CD14-positive monocyte (primary cell): Measurements from ENCODE around the gene DGKI. TPM values are rescaled to one million over a fixed set of nuclear protein-coding genes. Genes with fewer than 3 reads are reported as not detected.

Experiments
- DNase-seq, 3 donors: peaks; one replicate each; pipeline ENCODE4 v3.0.0-alpha.2; 2011 to 2022
- H2AFZ ChIP-seq: 2 replicates; pipeline ENCODE4 v1.6.0; 2012; ENCODE audit warnings: mild to moderate bottlenecking, low read depth, low read length, inconsistent platforms; ENCODE audit not compliant: insufficient read depth, poor library complexity, severe bottlenecking
- H3K27ac ChIP-seq, 2 donors: 1 replicate in 1 of 2; 2 replicates in 1 of 2; pipeline ENCODE4 v1.5.1; 2012 to 2013; ENCODE audit warnings: low read length in 2 of 2, control low read depth in 1 of 2, inconsistent platforms in 1 of 2, low read depth in 1 of 2, mild to moderate bottlenecking in 1 of 2
- H3K27me3 ChIP-seq, 2 donors: one replicate each; pipeline versions ENCODE4 v1.6.0 to v1.6.1; 2011 to 2013; ENCODE audit warnings: low read length in 2 of 2; ENCODE audit not compliant: control insufficient read depth in 2 of 2, insufficient read depth in 2 of 2
- H3K36me3 ChIP-seq, 2 donors: replicated peaks in 1 of 2; 1 replicate in 1 of 2; 2 replicates in 1 of 2; pipeline versions ENCODE4 v1.5.1 to v1.6.1; 2012 to 2013; ENCODE audit warnings: low read length in 2 of 2, control low read depth in 1 of 2, inconsistent platforms in 1 of 2, mild to moderate bottlenecking in 1 of 2; ENCODE audit not compliant: insufficient read depth in 2 of 2, control insufficient read depth in 1 of 2
- H3K4me1 ChIP-seq, 2 donors: 1 replicate in 1 of 2; 2 replicates in 1 of 2; pipeline versions ENCODE4 v1.5.1 to v1.6.1; 2012 to 2013; ENCODE audit warnings: low read length in 2 of 2, control low read depth in 1 of 2, inconsistent platforms in 1 of 2, mild to moderate bottlenecking in 1 of 2, moderate library complexity in 1 of 2; ENCODE audit not compliant: insufficient read depth in 2 of 2, control insufficient read depth in 1 of 2
- H3K4me2 ChIP-seq: replicated peaks from 2 replicates; pipeline ENCODE3; 2012; ENCODE audit warnings: low read length, moderate library complexity, mild to moderate bottlenecking; ENCODE audit not compliant: poor library complexity, severe bottlenecking; ENCODE audit errors: extremely low read depth
- H3K4me3 ChIP-seq, 3 experiments: fragments of 200-600 bp in 1 of 3; sonication (generic) in 1 of 3; replicated peaks in 1 of 3; 1 replicate in 2 of 3; 2 replicates in 1 of 3; pipeline ENCODE4 v1.5.1; 2011 to 2013; ENCODE audit warnings: low read length in 3 of 3, mild to moderate bottlenecking in 3 of 3, control low read depth in 2 of 3, low read depth in 2 of 3, inconsistent platforms in 1 of 3, moderate library complexity in 1 of 3
- H3K79me2 ChIP-seq: 2 replicates; pipeline ENCODE4 v1.6.0; 2012; ENCODE audit warnings: mild to moderate bottlenecking, control low read depth, inconsistent platforms, low read length, moderate library complexity; ENCODE audit not compliant: insufficient read depth
- H3K9ac ChIP-seq: 2 replicates; pipeline ENCODE4 v1.6.0; 2017; ENCODE audit warnings: low read length, mild to moderate bottlenecking; ENCODE audit not compliant: insufficient read depth, poor library complexity, severe bottlenecking
- H3K9me3 ChIP-seq, 2 donors: replicated peaks in 1 of 2; 1 replicate in 1 of 2; 2 replicates in 1 of 2; pipeline versions ENCODE4 v1.5.1 to v1.6.1; 2012 to 2013; ENCODE audit warnings: low read length in 2 of 2, control low read depth in 1 of 2; ENCODE audit not compliant: control insufficient read depth in 1 of 2, insufficient read depth in 1 of 2
- H4K20me1 ChIP-seq: 2 replicates; pipeline ENCODE4 v1.6.0; 2012; ENCODE audit warnings: mild to moderate bottlenecking, low read length, control low read depth, moderate library complexity; ENCODE audit not compliant: insufficient read depth
- H3K27ac Mint-ChIP-seq, 7 donors: one replicate each; pipeline ENCODE4 v1.8.0; 2020; ENCODE audit warnings: mild to moderate bottlenecking in 7 of 7, mixed read lengths in 7 of 7, moderate library complexity in 6 of 7, inconsistent platforms in 2 of 7
- H3K27me3 Mint-ChIP-seq, 3 donors: one replicate each; pipeline ENCODE4 v1.8.0; 2021 to 2022; ENCODE audit warnings: low read depth in 3 of 3, mild to moderate bottlenecking in 3 of 3, mixed read lengths in 3 of 3, moderate library complexity in 3 of 3, inconsistent platforms in 1 of 3
- H3K36me3 Mint-ChIP-seq, 2 donors: one replicate each; pipeline ENCODE4 v1.8.0; 2020; ENCODE audit warnings: mixed read lengths in 2 of 2, inconsistent platforms in 1 of 2, mild to moderate bottlenecking in 1 of 2
- H3K4me1 Mint-ChIP-seq: one replicate; pipeline ENCODE4 v1.8.0; 2020; ENCODE audit warnings: mild to moderate bottlenecking, mixed read lengths
- H3K4me3 Mint-ChIP-seq, 2 donors: one replicate each; pipeline ENCODE4 v1.8.0; 2020; ENCODE audit warnings: mild to moderate bottlenecking in 2 of 2, mixed read lengths in 2 of 2, moderate library complexity in 1 of 2
- H3K9me3 Mint-ChIP-seq, 7 donors: one replicate each; pipeline ENCODE4 v1.8.0; 2020 to 2022; ENCODE audit warnings: mixed read lengths in 7 of 7, mild to moderate bottlenecking in 6 of 7, moderate library complexity in 6 of 7, inconsistent platforms in 2 of 7
- CTCF ChIP-seq: fragments of 200-600 bp; IDR thresholded peaks from one replicate; pipeline ENCODE4 v1.8.0; 2022; ENCODE audit warnings: antibody characterized with exemption, mild to moderate bottlenecking
- WGBS: methylation state at CpG from one replicate; pipeline ENCODE4 v1.1.5; 2013; ENCODE audit warnings: missing lambda C conversion rate; ENCODE audit not compliant: insufficient coverage; 5-methylcytosine and 5-hydroxymethylcytosine counted together
- intact Hi-C, 2 donors: fragments of 100-400 bp; cut with micrococcal nuclease; formaldehyde crosslinking; loops; one replicate each; pipeline versions ENCODE4 v1.15.0 to v1.15.1; 2023
- polyA plus RNA-seq, 3 donors: library from polyadenylated mRNA; depleted of rRNA in 1 of 3; unstranded in 2 of 3; stranded (reverse) in 1 of 3; fragments of 300-500 nt in 2 of 3; fragments of >200 nt in 1 of 3; fragmentation: Illumina TruSeq in 2 of 3; gene quantifications; 1 replicate in 2 of 3; 2 replicates in 1 of 3; pipeline ENCODE4 v1.2.3, GENCODE V29; 2012 to 2021

The DGKI gene
- polyA plus RNA-seq, 3 donors: not detected

- Histone ChIP-seq H3K4me2 (no peak overlapping the region), H3K36me3 (no peaks in the 10 kb centered on the region), H4K20me1 (no peaks in the 10 kb centered on the region), H3K79me2 (no peaks in the 10 kb centered on the region), H3K4me1 (no peaks in the 10 kb centered on the region), H3K9ac (no peak overlapping the region), H3K9me3 (no peaks in the 10 kb centered on the region), H2AFZ (no peak overlapping the region), H3K4me3 (no peak overlapping the region), H3K27me3 (no peaks in the 10 kb centered on the region), H3K27ac (no peak overlapping the region)
- Mint-ChIP-seq H3K4me1 (no peaks in the 10 kb centered on the region), H3K27me3 (peaks cover 0 to 3% (median 3%) of the 10 kb centered on the region in 3 donors), H3K9me3 (peaks cover 0 to 10% (median under 1%) of the 10 kb centered on the region in 7 donors), H3K36me3 (no peaks in the 10 kb centered on the region), H3K4me3 (no peak overlapping the region), H3K27ac (no peak overlapping the region)
- 100% methylated on average over 2 of the region's 2 CpGs for WGBS
- no peak for TF ChIP-seq CTCF
- DNase-seq: no peak
- intact Hi-C loops: no loop called here
Observed at GRCh38 chr7:137791930-137792329, 54.8 kb downstream of the DGKI start.

- Mint-ChIP-seq H3K27ac (no peak overlapping the region), H3K36me3 (no peaks in the 10 kb centered on the region), H3K4me1 (no peaks in the 10 kb centered on the region), H3K9me3 (peaks cover 0 to 13% (median 2%) of the 10 kb centered on the region in 7 donors), H3K27me3 (peaks cover 0 to 3% (median 3%) of the 10 kb centered on the region in 3 donors), H3K4me3 (no peak overlapping the region)
- no peaks in the 10 kb centered on the region for H3K79me2 ChIP-seq
- no peak overlapping the region for H3K9ac ChIP-seq
- no peak overlapping the region for H3K27ac ChIP-seq
- no peak for DNase-seq
- no peak for TF ChIP-seq CTCF
- H3K4me2 ChIP-seq: no peak overlapping the region
- H3K27me3 ChIP-seq: no peaks in the 10 kb centered on the region
- no peaks in the 10 kb centered on the region for H3K4me1 ChIP-seq
- H3K9me3 ChIP-seq: no peaks in the 10 kb centered on the region
- no peak overlapping the region for H2AFZ ChIP-seq
- no peak overlapping the region for H3K4me3 ChIP-seq
- no peaks in the 10 kb centered on the region for H3K36me3 ChIP-seq
- intact Hi-C loops: no loop called here
- no peaks in the 10 kb centered on the region for H4K20me1 ChIP-seq
Observed at GRCh38 chr7:137790828-137791227, 55.9 kb downstream of the DGKI start.
